Right lobe of liver (tissue), 4 donors: ENCODE results near the gene TMEM175.

Experiments
- POLR2A ChIP-seq: fragments of 450-650 bp; IDR thresholded peaks from one replicate; pipeline ENCODE4 v1.6.1; 2017; ENCODE audit warnings: antibody characterized with exemption, mild to moderate bottlenecking
- TF ChIP-seq, protein P1 (sequence below), 4 donors: fragments of 200-600 bp in 3 of 4; fragments of 450-650 bp in 1 of 4; IDR thresholded peaks; one replicate each; pipeline versions ENCODE4 v1.5.1 to v1.8.0; 2016 to 2022; ENCODE audit warnings: antibody characterized with exemption in 4 of 4, mild to moderate bottlenecking in 2 of 4
- donor health status: DM: no; HTN: no; CAD: no.
- donor health status: DM: no; HTN: no; CAD: no.
- donor health status: DM: no; HTN: yes; CAD: no.

DNA sequence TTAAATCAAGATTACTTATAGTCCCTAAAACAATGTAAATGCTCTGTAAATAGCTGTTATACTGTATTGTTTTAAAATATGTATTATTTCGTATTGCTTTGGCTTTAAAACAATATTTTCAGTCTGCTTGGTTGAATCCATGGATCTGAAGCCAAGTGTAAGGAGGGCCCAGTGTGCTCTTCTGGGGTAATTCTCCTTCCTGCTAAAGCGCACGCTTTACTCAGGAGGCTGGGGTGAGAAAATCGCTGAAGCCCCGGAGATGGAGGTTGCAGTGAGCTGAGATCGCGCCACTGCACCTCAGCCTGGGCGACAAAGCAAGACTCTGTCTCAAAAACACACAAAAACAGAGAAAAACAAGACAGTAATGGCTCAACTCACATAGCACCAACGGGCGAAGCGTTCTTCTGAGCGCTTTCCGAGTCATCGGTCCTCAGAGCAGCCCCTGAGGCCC, 54.2 kb downstream of the TMEM175 start:
- TF ChIP-seq, protein P1, sequence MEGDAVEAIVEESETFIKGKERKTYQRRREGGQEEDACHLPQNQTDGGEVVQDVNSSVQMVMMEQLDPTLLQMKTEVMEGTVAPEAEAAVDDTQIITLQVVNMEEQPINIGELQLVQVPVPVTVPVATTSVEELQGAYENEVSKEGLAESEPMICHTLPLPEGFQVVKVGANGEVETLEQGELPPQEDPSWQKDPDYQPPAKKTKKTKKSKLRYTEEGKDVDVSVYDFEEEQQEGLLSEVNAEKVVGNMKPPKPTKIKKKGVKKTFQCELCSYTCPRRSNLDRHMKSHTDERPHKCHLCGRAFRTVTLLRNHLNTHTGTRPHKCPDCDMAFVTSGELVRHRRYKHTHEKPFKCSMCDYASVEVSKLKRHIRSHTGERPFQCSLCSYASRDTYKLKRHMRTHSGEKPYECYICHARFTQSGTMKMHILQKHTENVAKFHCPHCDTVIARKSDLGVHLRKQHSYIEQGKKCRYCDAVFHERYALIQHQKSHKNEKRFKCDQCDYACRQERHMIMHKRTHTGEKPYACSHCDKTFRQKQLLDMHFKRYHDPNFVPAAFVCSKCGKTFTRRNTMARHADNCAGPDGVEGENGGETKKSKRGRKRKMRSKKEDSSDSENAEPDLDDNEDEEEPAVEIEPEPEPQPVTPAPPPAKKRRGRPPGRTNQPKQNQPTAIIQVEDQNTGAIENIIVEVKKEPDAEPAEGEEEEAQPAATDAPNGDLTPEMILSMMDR (IDR thresholded peaks at IDR 0.05), result no peak
- TF ChIP-seq POLR2A, result no peak
